ENCODE data around the gene PDX1. TPM values are rescaled to one million over a fixed set of nuclear protein-coding genes. Genes with fewer than 3 reads are reported as not detected.

Gene PDX1
- total RNA-seq, 5 donors from 2014 or later (not counting 1 experiment from before 2014, with no cell fraction given): not detected

DNA sequence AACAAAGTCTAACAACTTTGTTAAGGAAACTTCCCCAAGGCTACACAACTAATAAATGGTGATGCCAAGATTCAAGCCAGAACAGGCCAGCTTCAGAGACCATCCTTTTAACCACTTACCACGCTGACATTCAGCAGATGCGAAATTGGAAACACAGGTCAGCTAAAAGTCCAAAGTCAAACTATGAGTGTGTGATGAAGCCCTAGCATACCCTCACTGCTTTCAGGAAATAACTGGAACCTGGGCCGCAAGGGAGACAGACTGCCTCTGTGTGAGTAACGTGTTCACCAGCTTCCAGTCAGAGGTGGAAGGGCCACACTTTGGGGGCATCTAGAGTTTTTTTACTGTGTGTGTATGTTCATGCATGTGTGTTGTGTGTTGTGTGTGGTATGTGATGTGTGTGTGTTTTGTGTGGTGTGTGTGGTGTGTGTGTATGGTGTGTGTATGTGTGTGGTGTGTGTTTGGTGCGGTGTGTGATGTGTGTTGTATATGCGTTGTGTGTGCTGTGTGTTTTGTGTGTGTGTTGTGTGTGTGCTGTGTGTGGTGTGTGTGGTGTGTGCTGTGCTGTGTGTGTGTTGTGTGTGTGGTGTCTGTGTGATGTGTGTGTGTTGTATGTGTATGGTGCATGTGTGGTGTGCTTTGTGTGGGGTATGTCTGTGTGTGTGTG lies 12.5 kb upstream of the PDX1 start:
- H3K27ac Mint-ChIP-seq: no peak overlapping the region
- CTCF ChIA-PET: no interaction called here
- no peaks in the 10 kb centered on the region for H3K4me1 Mint-ChIP-seq
- POLR2A ChIA-PET: no interaction called here
- Histone ChIP-seq H3K9me3 (no peaks in the 10 kb centered on the region), H3K4me1 (ENCODE audit: control insufficient read depth in 1 of 2, extremely low read depth in 1 of 2, insufficient read depth in 2 of 2, low read length in 2 of 2) (no peaks in the 10 kb centered on the region), H3K36me3 (ENCODE audit: control insufficient read depth in 2 of 2, extremely low read depth in 1 of 2, insufficient read depth in 1 of 2, low read length in 1 of 2) (no peaks in the 10 kb centered on the region), H3K27ac (ENCODE audit: low read length) (no peak overlapping the region), H3K27me3 (replicated peaks in 1 of 2; ENCODE audit: control insufficient read depth in 2 of 2, extremely low read depth in 1 of 2, insufficient read depth in 2 of 2, low read length in 1 of 2) (peaks cover 12 to 16% of the 10 kb centered on the region in 2 experiments), H3K4me3 (ENCODE audit: control insufficient read depth in 1 of 2, extremely low read depth in 1 of 2, low read length in 1 of 2) (no peak overlapping the region)
- no peaks in the 10 kb centered on the region for H3K36me3 Mint-ChIP-seq
- DNase-seq (no peak), ATAC-seq (replicated peaks in 1 of 4) (no peak)
- H3K27me3 Mint-ChIP-seq: peaks cover 53 to 58% of the 10 kb centered on the region in 2 donors
- WGBS (ENCODE audit: insufficient coverage): 76% methylated on average over 4 of the region's 6 CpGs
- no peak overlapping the region for H3K4me3 Mint-ChIP-seq
- no peaks in the 10 kb centered on the region for H3K9me3 Mint-ChIP-seq

GRCh38 chr13:27909378-27909777 lies 10.4 kb upstream of the PDX1 start:
- Mint-ChIP-seq H3K36me3 (no peaks in the 10 kb centered on the region), H3K27ac (no peak overlapping the region), H3K4me1 (no peaks in the 10 kb centered on the region), H3K9me3 (no peaks in the 10 kb centered on the region), H3K4me3 (no peak overlapping the region), H3K27me3 (peaks cover 57 to 58% of the 10 kb centered on the region in 2 donors)
- Histone ChIP-seq H3K4me1 (ENCODE audit: control insufficient read depth in 1 of 2, extremely low read depth in 1 of 2, insufficient read depth in 2 of 2, low read length in 2 of 2) (no peaks in the 10 kb centered on the region), H3K27ac (ENCODE audit: low read length) (no peak overlapping the region), H3K36me3 (ENCODE audit: control insufficient read depth in 2 of 2, extremely low read depth in 1 of 2, insufficient read depth in 1 of 2, low read length in 1 of 2) (no peaks in the 10 kb centered on the region), H3K9me3 (no peaks in the 10 kb centered on the region), H3K4me3 (ENCODE audit: control insufficient read depth in 1 of 2, extremely low read depth in 1 of 2, low read length in 1 of 2) (no peak overlapping the region), H3K27me3 (replicated peaks in 1 of 2; ENCODE audit: control insufficient read depth in 2 of 2, extremely low read depth in 1 of 2, insufficient read depth in 2 of 2, low read length in 1 of 2) (peaks cover 15 to 19% of the 10 kb centered on the region in 2 experiments)
- ATAC-seq (replicated peaks in 1 of 4) (no peak), DNase-seq (no peak)
- POLR2A ChIA-PET: no interaction called here
- CTCF ChIA-PET: no interaction called here
- no CpG with 5 or more reads among the region's 4 CpGs for WGBS (ENCODE audit: insufficient coverage)

GRCh38 chr13:27911521-27911920 lies 8.3 kb upstream of the PDX1 start:
- DNase-seq (no peak), ATAC-seq (replicated peaks in 1 of 4) (no peak)
- H3K4me1 Mint-ChIP-seq: no peaks in the 10 kb centered on the region
- Histone ChIP-seq H3K27ac (ENCODE audit: low read length) (no peak overlapping the region), H3K4me3 (ENCODE audit: control insufficient read depth in 1 of 2, extremely low read depth in 1 of 2, low read length in 1 of 2) (no peak overlapping the region), H3K9me3 (no peaks in the 10 kb centered on the region), H3K36me3 (ENCODE audit: control insufficient read depth in 2 of 2, extremely low read depth in 1 of 2, insufficient read depth in 1 of 2, low read length in 1 of 2) (no peaks in the 10 kb centered on the region), H3K4me1 (ENCODE audit: control insufficient read depth in 1 of 2, extremely low read depth in 1 of 2, insufficient read depth in 2 of 2, low read length in 2 of 2) (no peaks in the 10 kb centered on the region), H3K27me3 (replicated peaks in 1 of 2; ENCODE audit: control insufficient read depth in 2 of 2, extremely low read depth in 1 of 2, insufficient read depth in 2 of 2, low read length in 1 of 2) (peaks cover 20 to 35% of the 10 kb centered on the region in 2 experiments)
- no peaks in the 10 kb centered on the region for H3K9me3 Mint-ChIP-seq
- no peak overlapping the region for H3K4me3 Mint-ChIP-seq
- ChIA-PET CTCF (no interaction called here), POLR2A (no interaction called here)
- H3K36me3 Mint-ChIP-seq: no peaks in the 10 kb centered on the region
- no CpG with 5 or more reads among the region's 2 CpGs for WGBS (ENCODE audit: insufficient coverage)
- H3K27ac Mint-ChIP-seq: no peak overlapping the region
- peaks cover 58 to 63% of the 10 kb centered on the region in 2 donors for H3K27me3 Mint-ChIP-seq

- ATAC-seq (replicated peaks in 1 of 4) (no peak), DNase-seq (no peak)
- WGBS (ENCODE audit: insufficient coverage): no CpG with 5 or more reads among the region's 1 CpG
- peaks cover 22 to 42% of the 10 kb centered on the region in 2 experiments for H3K27me3 ChIP-seq (replicated peaks in 1 of 2; ENCODE audit: control insufficient read depth in 2 of 2, extremely low read depth in 1 of 2, insufficient read depth in 2 of 2, low read length in 1 of 2)
- H3K36me3 Mint-ChIP-seq: no peaks in the 10 kb centered on the region
- H3K27me3 Mint-ChIP-seq: peaks cover 64% of the 10 kb centered on the region in 2 donors
- H3K27ac Mint-ChIP-seq: no peak overlapping the region
- H3K9me3 Mint-ChIP-seq: no peaks in the 10 kb centered on the region
- no peak overlapping the region for H3K4me3 Mint-ChIP-seq
- ChIA-PET POLR2A (interaction anchor here in 1 of 2 donors (0.6 kb wide), 1 partner anchor 14 kb away, joined by 3 read pairs; no protein-coding TSS in a partner anchor), CTCF (no interaction called here)
- H3K27ac ChIP-seq (ENCODE audit: low read length): no peak overlapping the region
- H3K36me3 ChIP-seq (ENCODE audit: control insufficient read depth in 2 of 2, extremely low read depth in 1 of 2, insufficient read depth in 1 of 2, low read length in 1 of 2): no peaks in the 10 kb centered on the region
- peaks cover 11 to 13% (median 11%) of the 10 kb centered on the region in 3 donors for H3K4me1 Mint-ChIP-seq
- H3K9me3 ChIP-seq: no peaks in the 10 kb centered on the region
- H3K4me1 ChIP-seq (ENCODE audit: control insufficient read depth in 1 of 2, extremely low read depth in 1 of 2, insufficient read depth in 2 of 2, low read length in 2 of 2): peaks cover 2 to 12% of the 10 kb centered on the region in 2 experiments
- H3K4me3 ChIP-seq (ENCODE audit: control insufficient read depth in 1 of 2, extremely low read depth in 1 of 2, low read length in 1 of 2): no peak overlapping the region
Observed at GRCh38 chr13:27913160-27913559, 6.6 kb upstream of the PDX1 start.

DNA sequence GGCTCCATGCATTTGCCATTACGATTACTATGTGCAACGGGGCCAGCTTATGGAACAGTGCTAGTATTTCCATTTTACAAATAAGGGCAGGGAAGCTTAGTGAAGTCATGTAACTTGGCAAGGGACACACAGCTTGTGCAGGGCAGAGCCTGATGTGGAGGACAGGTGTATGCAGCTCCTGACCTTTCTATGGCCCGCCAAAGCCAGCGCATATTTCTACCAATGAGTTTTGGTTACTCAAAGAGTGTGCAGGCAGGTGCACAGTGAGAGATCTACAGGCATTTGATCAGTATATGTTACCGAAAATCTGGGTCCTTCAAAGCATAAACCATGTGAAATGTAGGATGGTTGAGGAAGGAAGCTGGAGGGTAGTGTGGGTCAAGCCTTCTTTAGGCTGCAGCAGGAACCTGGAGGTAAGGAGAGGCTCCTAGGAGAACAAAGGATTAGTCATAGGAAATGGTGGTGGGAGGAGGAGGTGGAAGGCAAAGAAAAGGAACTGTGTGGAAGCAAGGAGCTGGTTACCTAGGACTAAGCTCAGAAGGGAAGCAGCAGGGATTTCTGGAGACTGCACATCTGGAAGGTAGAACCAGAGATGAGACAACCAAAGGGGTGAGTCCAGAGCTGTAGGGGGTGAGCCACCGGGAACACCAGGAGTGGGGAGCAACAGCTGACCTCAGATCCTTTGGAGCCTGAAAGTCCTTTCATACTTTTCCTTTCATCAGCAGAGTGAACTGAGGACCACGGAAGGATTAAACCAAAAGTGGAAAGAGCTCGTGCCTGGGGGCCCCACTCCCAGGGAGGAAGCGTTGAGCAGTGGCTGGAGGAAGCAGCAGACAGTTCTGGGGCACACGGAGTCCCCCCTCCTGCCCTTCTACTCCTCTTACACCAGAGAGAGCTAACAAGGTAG lies 4.2 kb upstream of the PDX1 start:
- Histone ChIP-seq H3K27ac (ENCODE audit: low read length) (no peak overlapping the region), H3K4me3 (ENCODE audit: control insufficient read depth in 1 of 2, extremely low read depth in 1 of 2, low read length in 1 of 2) (no peak overlapping the region), H3K9me3 (no peaks in the 10 kb centered on the region), H3K27me3 (replicated peaks in 1 of 2; ENCODE audit: control insufficient read depth in 2 of 2, extremely low read depth in 1 of 2, insufficient read depth in 2 of 2, low read length in 1 of 2) (peaks cover 26 to 61% of the 10 kb centered on the region in 2 experiments), H3K36me3 (ENCODE audit: control insufficient read depth in 2 of 2, extremely low read depth in 1 of 2, insufficient read depth in 1 of 2, low read length in 1 of 2) (no peaks in the 10 kb centered on the region), H3K4me1 (ENCODE audit: control insufficient read depth in 1 of 2, extremely low read depth in 1 of 2, insufficient read depth in 2 of 2, low read length in 2 of 2) (peaks cover 2 to 22% of the 10 kb centered on the region in 2 experiments)
- Mint-ChIP-seq H3K27me3 (peaks cover 56 to 68% of the 10 kb centered on the region in 2 donors), H3K9me3 (no peaks in the 10 kb centered on the region), H3K36me3 (no peaks in the 10 kb centered on the region), H3K4me3 (peak overlapping the region in 1 of 3 donors; percentile 6), H3K4me1 (peaks cover 25 to 27% (median 26%) of the 10 kb centered on the region in 3 donors), H3K27ac (peak overlapping the region in 1 of 2 donors; percentile 47)
- DNase-seq: no peak
- WGBS (ENCODE audit: insufficient coverage): 76% methylated on average over 5 of the region's 10 CpGs
- ChIA-PET CTCF (no interaction called here), POLR2A (no interaction called here)
- no peak for ATAC-seq (replicated peaks in 1 of 4)

- Mint-ChIP-seq H3K27me3 (peaks cover 55 to 76% of the 10 kb centered on the region in 2 donors), H3K4me3 (peak overlapping the region; percentile 31 to 56 (median 54)), H3K36me3 (no peaks in the 10 kb centered on the region), H3K4me1 (peaks cover 31 to 33% (median 31%) of the 10 kb centered on the region in 3 donors), H3K9me3 (no peaks in the 10 kb centered on the region), H3K27ac (peak overlapping the region in 1 of 2 donors; percentile 77)
- Histone ChIP-seq H3K4me1 (ENCODE audit: control insufficient read depth in 1 of 2, extremely low read depth in 1 of 2, insufficient read depth in 2 of 2, low read length in 2 of 2) (peaks cover 2 to 36% of the 10 kb centered on the region in 2 experiments), H3K27ac (ENCODE audit: low read length) (no peak overlapping the region), H3K9me3 (no peaks in the 10 kb centered on the region), H3K4me3 (ENCODE audit: control insufficient read depth in 1 of 2, extremely low read depth in 1 of 2, low read length in 1 of 2) (peak overlapping the region in 1 of 2 donors; percentile 47), H3K27me3 (replicated peaks in 1 of 2; ENCODE audit: control insufficient read depth in 2 of 2, extremely low read depth in 1 of 2, insufficient read depth in 2 of 2, low read length in 1 of 2) (peaks cover 23 to 79% of the 10 kb centered on the region in 2 experiments), H3K36me3 (ENCODE audit: control insufficient read depth in 2 of 2, extremely low read depth in 1 of 2, insufficient read depth in 1 of 2, low read length in 1 of 2) (no peaks in the 10 kb centered on the region)
- CTCF ChIA-PET: no interaction called here
- POLR2A ChIA-PET: no interaction called here
- 7% methylated on average over 24 of the region's 48 CpGs for WGBS (ENCODE audit: insufficient coverage)
- no peak for DNase-seq
- ATAC-seq (replicated peaks in 1 of 4): no peak
Observed at GRCh38 chr13:27917121-27917947, 2.5 kb upstream of the PDX1 start.
